NCI-H187 treated with DMSO at 0.1 percent for 48 hours (cell line): ENCODE results near the gene UAP1L1.

Experiments used
- DNase-seq: peaks from one replicate; lab custom pipeline; 2025; lab: John Stamatoyannopoulos, UW

The UAP1L1 gene

DNA sequence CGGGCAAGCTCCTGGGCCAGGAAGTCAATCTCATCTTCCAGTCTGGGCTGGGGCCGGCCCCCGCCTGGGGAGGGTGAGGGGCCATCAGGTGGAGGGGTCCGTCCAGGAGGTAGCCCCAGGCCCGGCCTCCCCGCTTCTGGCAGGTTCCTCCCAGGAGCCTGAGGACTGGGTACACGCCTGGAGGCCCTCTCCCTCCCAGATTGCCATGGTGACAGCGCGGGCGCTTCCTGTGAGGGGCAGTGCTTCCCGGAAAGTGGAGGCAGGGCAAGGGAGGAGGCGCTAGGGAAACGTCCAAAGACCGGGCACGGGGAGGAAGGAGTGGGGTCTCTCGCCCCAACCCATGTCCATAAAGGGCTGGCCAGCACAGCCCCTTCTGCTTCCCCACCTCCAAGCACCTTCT, 36.2 kb upstream of the UAP1L1 start:
- no peak for DNase-seq

GRCh38 chr9:137042751-137043727, 34.3 kb upstream of the UAP1L1 start:
- DNase-seq = no peak

- no peak for DNase-seq
These were observed 33.3 kb upstream of the UAP1L1 start for GRCh38 chr9:137044037-137044436.

GRCh38 chr9:137044502-137045177, 32.7 kb upstream of the UAP1L1 start:
- DNase-seq = no peak

- no peak for DNase-seq
These were observed 31.8 kb upstream of the UAP1L1 start for GRCh38 chr9:137045294-137046087.

GRCh38 chr9:137046088-137046787, 31.1 kb upstream of the UAP1L1 start, which contains the start of gene NPDC1:
TSS of gene NPDC1 (minus strand) at chr9:137046177. CDS start at chr9:137045989, 188 bp downstream.
- no peak for DNase-seq

DNA sequence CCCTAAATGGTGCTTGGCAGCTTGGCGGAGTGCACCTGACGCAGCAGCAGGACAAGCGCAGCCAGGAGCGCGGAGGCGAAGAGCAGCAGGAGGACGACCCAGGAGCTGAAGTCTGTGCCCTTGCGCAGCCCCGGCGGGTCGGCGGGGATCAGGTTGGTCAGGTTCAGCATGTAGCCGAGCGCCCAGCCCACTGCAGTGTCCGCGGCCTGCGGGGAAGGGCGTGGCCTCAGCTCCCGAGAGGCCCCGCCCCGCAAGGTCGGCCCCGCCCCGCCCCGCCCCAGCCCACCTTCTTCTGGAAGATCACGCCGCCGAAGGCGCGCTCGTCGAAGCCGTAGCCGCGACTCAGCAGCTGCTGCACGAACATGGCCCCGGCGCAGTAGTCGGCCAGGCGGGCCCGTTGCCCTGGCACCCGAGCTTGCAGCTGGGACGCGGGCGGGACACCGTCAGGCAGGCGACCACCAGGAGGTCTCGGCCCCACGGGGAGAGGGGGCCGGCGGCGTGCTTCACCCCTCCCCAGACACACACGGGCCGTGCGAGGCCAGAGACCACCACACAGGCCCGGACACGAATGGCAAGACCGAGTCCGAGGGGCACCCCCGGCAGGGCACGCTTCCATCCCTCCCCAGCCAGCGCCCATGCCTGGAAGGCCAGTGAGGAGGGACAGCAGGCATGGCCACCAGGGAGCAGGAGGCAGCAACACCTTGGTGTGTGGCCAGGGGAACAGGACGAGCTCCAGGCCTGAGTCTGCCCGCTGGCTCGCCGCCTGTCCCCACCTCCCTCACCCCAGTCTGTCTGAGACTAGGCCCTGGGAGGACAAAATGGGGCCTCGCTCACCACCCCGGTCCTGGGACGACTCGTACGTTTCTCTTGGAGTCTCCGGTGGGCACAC, 28.4 kb upstream of the UAP1L1 start:
- no peak for DNase-seq

- DNase-seq = no peak
These were observed 27.5 kb upstream of the UAP1L1 start for GRCh38 chr9:137049544-137050449.

DNA sequence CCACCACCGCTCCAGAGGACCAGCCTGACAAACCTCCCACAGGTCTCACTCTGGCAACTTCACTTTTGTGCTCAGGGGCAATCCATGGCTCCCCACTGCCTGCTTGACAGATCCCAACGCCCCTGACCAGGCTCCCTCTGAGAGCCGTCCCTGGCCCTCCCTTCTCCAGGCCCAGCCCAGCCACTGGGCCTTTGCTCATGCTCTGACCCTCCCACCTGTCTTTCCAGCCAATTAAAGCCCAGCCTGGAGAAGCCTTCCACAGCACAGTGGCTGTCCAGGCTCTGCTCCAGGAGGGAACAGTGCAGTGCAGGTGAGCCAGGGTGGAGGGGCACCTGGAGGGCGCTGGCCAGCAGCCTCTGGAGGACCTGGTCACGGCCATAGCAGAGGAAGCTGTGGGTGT, 26.7 kb upstream of the UAP1L1 start:
- no peak for DNase-seq

DNA sequence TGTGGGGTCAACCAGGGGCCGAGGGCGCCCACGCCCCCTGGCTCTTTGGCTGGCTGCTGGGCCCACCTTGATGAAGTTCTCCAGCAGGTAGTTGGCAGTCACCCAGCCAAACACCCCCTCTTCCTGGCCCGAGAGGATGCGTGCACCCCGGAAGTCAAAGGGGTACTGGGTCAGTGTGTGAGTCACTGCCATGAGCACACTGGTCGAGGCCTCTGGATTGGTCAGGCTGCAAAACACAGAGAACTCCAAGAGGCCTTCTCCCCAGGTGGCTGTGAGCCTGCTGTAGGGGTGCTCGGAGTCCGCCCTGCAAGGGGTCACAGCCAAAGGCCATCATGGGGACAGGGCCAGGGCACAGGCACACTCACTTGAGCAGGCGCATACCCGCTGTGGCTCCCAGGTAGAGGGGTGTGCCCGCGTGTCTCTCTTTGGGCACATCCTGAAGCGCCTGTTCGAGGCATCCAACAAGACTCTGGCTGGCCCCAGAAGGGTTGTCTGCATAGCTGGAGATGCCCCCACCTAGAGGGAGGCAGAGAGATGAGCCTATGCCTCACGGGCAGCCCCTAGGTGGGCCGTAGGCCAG, 26.1 kb upstream of the UAP1L1 start:
- DNase-seq = no peak

GRCh38 chr9:137052293-137052692, 25.0 kb upstream of the UAP1L1 start:
- no peak for DNase-seq

DNA sequence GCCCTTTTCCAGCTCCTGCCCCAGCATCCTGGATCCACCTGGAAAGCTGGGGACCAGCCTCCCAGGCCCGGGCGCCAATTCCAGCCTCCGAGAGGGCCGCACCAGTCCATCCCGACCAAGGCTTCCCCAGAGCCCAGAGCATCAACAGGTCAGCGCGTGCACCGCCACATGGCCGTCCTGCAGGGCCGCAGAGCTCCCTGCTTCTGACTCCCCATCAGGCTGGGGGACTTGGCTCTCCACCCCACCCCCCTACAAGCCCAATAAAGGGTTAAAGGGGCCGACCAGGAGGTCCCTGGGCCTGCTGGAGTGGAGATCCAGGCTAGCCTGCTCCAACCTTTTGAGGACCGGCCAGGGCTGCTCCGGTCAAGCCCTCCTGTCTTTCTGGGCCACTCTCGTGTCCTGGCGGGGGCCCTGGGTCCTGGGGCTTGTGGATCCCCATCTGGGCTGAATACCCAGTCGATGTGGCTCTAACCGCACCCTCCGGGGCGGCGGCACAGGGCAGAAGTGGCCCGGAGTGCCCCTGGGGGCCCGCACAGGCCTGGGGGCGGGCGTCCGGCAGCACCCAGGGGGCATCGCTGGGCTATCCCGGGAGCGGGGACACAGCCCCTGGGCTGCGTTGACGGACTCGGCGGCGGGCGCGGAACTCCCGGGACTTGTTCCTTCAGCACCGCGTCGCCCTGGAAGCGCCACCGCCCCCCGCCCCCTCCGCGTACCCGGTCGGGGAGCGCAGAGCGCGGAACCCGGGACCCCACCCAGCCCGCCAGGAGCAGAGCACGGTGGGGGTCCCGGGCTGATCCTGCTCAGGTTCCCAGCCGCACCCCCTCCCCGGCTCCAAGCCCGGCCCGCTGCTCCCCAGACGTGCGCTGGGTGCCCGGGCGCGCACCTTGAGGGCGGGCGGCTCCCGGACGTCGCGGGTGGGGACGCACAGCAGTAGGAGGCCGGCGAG, 24.0 kb upstream of the UAP1L1 start:
- DNase-seq = no peak

DNA sequence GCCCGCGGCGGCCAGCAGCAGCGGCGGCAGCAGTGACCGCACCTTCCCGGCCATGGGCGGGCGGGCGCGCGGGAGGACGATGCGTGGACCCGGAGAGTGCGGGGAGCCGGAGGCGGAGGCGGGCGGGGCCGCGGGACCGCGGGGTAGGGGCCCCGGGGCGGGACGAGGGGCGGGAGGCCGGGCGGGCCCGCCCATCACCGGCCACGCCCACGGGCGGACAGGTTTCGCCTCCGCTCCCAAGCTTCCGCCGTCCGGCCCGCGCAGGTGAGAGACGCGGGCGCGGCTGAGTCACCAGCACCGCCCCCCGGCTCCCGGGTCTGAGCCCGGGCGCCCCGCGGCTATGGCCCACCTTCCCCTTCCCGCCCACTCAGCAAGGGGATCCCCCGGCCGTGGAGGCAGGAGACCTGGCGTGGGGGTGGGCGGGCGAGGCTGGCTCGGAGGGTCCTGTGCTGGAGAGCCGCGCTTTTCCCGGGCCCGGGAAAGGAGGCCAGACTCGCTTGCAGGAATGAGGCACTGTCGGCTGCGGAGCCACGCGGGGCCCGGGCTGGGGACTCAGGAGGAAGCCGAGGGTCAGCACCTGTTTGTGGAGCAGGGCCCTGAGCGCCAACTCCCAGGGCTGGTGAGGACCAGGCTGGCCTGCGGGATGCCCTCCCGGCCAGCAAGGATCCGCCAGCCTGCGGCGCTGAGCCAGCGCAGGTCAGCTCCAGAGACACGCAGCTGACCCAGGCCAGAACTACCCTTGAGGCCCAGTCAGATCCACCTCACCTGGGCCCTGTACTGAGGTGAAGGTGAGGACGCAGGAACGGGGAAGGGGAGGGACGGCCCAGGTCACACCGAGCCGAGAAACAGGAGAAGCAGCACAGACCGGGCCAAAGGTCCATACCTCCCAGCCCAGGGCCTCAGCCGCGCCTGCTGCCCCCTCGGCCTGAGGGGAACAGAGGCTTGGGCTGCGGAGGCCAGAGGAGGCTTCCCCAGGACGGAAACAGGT, 23.1 kb upstream of the UAP1L1 start, which contains the start of gene ENTPD2:
ENTPD2 (minus strand) TSS at position 118 of the 988 bp plus-strand sequence; CDS start at position 54, 64 bp downstream.
- no peak for DNase-seq

- no peak for DNase-seq
These were observed 22.4 kb upstream of the UAP1L1 start for GRCh38 chr9:137054932-137055384.

DNA sequence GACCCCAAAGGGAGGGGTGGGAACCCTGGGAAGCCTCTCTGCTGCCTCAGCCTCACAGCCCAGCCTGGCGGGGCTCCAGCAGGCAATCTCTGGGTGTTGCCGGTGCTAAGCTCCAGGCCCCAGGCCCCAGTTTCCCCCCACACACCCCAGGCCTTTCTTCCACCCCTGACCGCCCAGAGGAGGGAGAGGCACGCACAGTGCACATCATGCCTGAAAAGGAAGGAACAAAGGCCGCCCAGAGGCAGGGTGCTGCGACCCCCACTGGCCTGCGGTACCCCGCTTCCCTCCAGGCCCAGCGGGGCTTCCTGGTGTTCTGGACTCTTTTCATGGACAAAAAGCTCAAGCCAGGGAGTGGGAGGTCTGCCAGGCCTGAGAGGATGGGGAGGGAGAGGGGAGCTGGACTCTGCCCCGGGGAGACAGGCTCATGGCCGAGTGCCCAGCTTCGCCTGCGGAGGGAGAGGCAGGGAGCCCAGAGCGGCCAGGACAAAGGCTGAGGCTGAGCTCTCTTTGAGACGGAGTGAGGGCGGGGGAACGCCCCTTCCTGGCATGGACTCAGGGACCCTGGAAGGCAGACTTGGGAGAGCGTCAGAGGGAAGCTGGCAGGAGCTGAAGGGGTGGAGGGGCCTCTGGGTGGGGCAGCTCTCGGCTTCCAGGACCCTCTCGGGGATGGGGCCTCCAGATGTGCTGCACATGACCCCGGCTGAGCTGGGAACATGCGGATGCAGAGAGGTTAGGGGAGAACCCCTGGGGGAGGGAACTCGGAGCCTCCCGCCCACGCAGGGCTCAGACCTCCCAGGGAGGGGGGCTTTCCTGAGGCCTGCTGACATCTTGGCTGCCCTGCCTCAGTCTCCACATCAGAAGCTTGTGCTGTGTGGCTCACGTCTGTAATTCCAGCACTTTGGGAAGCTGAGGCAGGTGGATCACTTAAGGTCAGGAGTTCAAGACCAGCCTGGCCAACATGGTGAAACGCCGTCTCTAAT, 21.6 kb upstream of the UAP1L1 start:
- DNase-seq = no peak
